Sigmoid colon (tissue), 7 donors: ENCODE measurements around the gene ZNF646. TPM values are rescaled to one million over a fixed set of nuclear protein-coding genes. Genes with fewer than 3 reads are reported as not detected.

Source experiments
- DNase-seq: peaks from one replicate; pipeline ENCODE4 v3.0.0-alpha.2; 2019
- H3K27ac ChIP-seq, 4 donors: fragments of 200-600 bp; sonication (generic); one replicate each; pipeline ENCODE4 v1.5.1; 2016 to 2019; ENCODE audit warnings: mild to moderate bottlenecking in 1 of 4
- H3K27me3 ChIP-seq, 3 donors: fragments of 200-600 bp; sonication (generic); one replicate each; pipeline ENCODE4 v1.5.1; 2019; ENCODE audit warnings: mild to moderate bottlenecking in 1 of 3
- H3K36me3 ChIP-seq, 4 donors: fragments of 200-600 bp; sonication (generic); one replicate each; pipeline ENCODE4 v1.5.1; 2016 to 2019
- H3K4me1 ChIP-seq, 4 donors: fragments of 200-600 bp; sonication (generic); one replicate each; pipeline ENCODE4 v1.5.1; 2017 to 2019
- H3K4me3 ChIP-seq, 4 donors: fragments of 200-600 bp; sonication (generic); one replicate each; pipeline ENCODE4 v1.5.1; 2017 to 2019; ENCODE audit warnings: mild to moderate bottlenecking in 2 of 4, moderate library complexity in 1 of 4
- H3K9me3 ChIP-seq, 4 donors: fragments of 200-600 bp in 3 of 4; sonication (generic) in 3 of 4; one replicate each; pipeline versions ENCODE4 v1.5.1 to v1.6.1; 2013 to 2019
- EP300 ChIP-seq, 4 donors: sonication (generic); formaldehyde crosslinking; IDR thresholded peaks; one replicate each; pipeline ENCODE4 v1.6.1; 2017; ENCODE audit warnings: antibody characterized with exemption in 4 of 4
- POLR2A ChIP-seq, 2 donors: fragments of 450-650 bp; IDR thresholded peaks; one replicate each; pipeline ENCODE4 v1.6.1; 2016; ENCODE audit warnings: antibody characterized with exemption in 2 of 2, mild to moderate bottlenecking in 2 of 2, moderate library complexity in 2 of 2
- POLR2AphosphoS5 ChIP-seq, 4 donors: sonication (generic); formaldehyde crosslinking; IDR thresholded peaks; one replicate each; pipeline ENCODE4 v1.6.1; 2017; ENCODE audit warnings: antibody characterized with exemption in 4 of 4
- WGBS, 2 donors: extraction: QIAGEN DNeasy Blood & Tissue Kit; methylation state at CpG; one replicate each; pipeline ENCODE4 v1.1.7; 2013; 5-methylcytosine and 5-hydroxymethylcytosine counted together
- intact Hi-C: fragments of 100-400 bp; cut with DNase I; formaldehyde crosslinking; loops from one replicate; pipeline ENCODE4 v1.15.1; 2023
- polyA plus RNA-seq, 3 donors: library from polyadenylated mRNA; stranded (reverse); fragments of 200-250 nt; gene quantifications; one replicate each; pipeline ENCODE4 v1.2.3, GENCODE V29; 2013
- total RNA-seq, 4 donors: library from RNA; depleted of rRNA; stranded (reverse); fragments of >200 nt; gene quantifications; one replicate each; pipeline ENCODE4 v1.1.0, GENCODE V29; 2016
- TF ChIP-seq, protein P1 (sequence below), 4 experiments: fragments of 450-650 bp in 3 of 4; fragments of 200-600 bp in 1 of 4; IDR thresholded peaks; one replicate each; pipeline ENCODE4 v1.5.1; 2016 to 2019; ENCODE audit warnings: antibody characterized with exemption in 4 of 4, mild to moderate bottlenecking in 3 of 4, moderate library complexity in 2 of 4
- donor health status: healthy with polysubstance abuse.
- donor health status: Bipolar disorder and iron deficiency.
- donor health status: healthy.

ZNF646 gene
- total and polyA plus RNA-seq, 7 donors: 1.8 to 15.0 (median 8.3) TPM

DNA sequence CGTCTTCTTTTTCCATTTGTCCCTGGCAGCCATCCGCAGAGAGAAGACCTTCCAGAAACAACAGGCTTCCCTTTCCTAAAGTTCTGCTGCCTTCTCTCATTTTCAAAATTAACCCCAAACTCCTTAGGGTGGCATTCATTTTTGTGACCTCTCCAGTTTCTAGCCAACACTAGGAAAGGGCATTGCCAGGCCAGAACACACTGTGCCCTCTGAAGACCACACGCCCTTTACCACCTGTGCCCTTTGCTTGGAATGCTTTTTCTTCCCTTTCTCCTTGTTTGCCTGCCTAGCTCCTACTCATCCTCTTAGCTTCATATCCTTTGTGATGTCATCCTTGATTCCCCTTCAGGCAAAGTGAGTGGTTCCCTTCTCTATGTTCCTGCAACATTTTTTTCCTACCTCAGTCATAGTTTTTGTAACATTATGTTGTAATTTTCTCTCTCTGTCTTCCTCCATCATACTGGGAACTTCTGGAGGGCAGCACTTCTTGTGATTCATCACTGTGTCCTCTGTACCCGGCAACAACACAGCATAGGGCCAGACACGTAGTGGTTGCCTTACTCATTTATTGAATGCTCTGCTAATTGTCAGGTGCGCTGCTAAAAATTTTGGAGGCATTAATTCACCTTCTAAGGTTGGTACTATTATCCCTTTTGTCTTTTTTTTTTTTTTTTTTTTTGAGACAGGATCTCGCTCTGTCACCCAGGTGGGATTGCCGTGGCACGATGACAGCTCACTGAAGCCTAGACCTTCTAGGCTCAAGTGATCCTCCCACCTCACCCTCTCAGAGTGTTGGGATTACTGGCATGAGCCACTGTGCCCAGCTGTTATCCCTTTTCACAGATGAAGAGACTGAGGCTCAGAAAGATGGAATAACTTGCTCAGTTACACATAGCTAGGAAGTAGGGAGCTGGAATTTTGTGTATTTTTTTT, 44.3 kb downstream of the ZNF646 start:
- DNase-seq: no peak
- Histone ChIP-seq H3K9me3 (no peaks in the 10 kb centered on the region), H3K36me3 (peaks cover 12 to 45% (median 27%) of the 10 kb centered on the region in 4 donors), H3K27ac (peak overlapping the region; percentile 92 to 98 (median 96)), H3K4me1 (peaks cover 0 to 31% (median 21%) of the 10 kb centered on the region in 4 donors), H3K27me3 (no peaks in the 10 kb centered on the region), H3K4me3 (peak overlapping the region; percentile 67 to 97 (median 90))
- TF ChIP-seq EP300 (IDR thresholded peaks at IDR 0.05) (no peak), POLR2AphosphoS5 (IDR thresholded peaks at IDR 0.05) (peak in 2 of 4 donors; percentile 11 to 15)
- 47 to 62% methylated on average over 9 of the region's 9 CpGs for WGBS, 2 donors
- intact Hi-C loops: loop anchor here (1.0 to 10.0 kb wide), 2 partner anchors 24 to 336 kb away; partner anchors contain the start of gene ARMC5

DNA sequence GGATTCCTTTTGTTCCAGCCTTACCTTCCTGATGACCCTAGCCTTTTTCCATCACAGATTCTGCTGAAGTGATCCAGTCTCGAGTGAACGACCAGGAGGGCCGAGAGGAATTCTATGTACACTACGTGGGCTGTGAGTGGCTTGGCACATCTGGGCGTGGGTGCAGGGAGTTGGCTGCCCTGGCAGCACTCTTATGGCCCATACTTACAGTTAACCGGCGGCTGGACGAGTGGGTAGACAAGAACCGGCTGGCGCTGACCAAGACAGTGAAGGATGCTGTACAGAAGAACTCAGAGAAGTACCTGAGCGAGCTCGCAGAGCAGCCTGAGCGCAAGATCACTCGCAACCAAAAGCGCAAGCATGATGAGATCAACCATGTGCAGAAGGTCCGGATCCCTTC, 45.9 kb downstream of the ZNF646 start:
- intact Hi-C loops: no loop called here
- Histone ChIP-seq H3K4me1 (peaks cover 0 to 24% (median 21%) of the 10 kb centered on the region in 4 donors), H3K27me3 (no peaks in the 10 kb centered on the region), H3K9me3 (no peaks in the 10 kb centered on the region), H3K36me3 (peaks cover 12 to 59% (median 27%) of the 10 kb centered on the region in 4 donors), H3K4me3 (no peak overlapping the region), H3K27ac (peak overlapping the region; percentile 92 to 98 (median 96))
- TF ChIP-seq POLR2A (IDR thresholded peaks at IDR 0.05) (no peak), POLR2AphosphoS5 (IDR thresholded peaks at IDR 0.05) (no peak), EP300 (IDR thresholded peaks at IDR 0.05) (no peak)
- TF ChIP-seq, protein P1, sequence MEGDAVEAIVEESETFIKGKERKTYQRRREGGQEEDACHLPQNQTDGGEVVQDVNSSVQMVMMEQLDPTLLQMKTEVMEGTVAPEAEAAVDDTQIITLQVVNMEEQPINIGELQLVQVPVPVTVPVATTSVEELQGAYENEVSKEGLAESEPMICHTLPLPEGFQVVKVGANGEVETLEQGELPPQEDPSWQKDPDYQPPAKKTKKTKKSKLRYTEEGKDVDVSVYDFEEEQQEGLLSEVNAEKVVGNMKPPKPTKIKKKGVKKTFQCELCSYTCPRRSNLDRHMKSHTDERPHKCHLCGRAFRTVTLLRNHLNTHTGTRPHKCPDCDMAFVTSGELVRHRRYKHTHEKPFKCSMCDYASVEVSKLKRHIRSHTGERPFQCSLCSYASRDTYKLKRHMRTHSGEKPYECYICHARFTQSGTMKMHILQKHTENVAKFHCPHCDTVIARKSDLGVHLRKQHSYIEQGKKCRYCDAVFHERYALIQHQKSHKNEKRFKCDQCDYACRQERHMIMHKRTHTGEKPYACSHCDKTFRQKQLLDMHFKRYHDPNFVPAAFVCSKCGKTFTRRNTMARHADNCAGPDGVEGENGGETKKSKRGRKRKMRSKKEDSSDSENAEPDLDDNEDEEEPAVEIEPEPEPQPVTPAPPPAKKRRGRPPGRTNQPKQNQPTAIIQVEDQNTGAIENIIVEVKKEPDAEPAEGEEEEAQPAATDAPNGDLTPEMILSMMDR (IDR thresholded peaks at IDR 0.05): no peak
- no peak for DNase-seq
- 92 to 96% methylated on average over 16 of the region's 16 CpGs for WGBS, 2 donors

DNA sequence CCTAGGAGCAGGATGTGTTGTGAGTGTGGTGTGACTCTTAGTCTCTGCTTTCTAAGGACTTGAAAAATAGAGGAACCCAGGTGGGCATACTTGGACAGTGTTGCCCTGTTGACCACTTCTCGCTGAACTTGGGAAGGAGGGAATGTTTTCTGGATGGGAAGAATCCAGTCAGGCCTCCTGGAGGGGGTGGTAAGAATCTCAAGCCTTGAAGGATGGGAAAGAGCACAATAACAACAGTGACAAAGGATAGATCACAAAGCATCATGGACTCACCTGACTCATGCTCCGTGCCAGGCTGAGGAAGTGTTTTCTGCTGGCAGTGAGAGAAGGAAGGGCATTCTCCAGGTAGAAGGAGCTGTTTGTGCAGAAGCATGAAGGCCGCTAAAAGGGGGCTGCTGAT, 51.6 kb downstream of the ZNF646 start:
- intact Hi-C loops: no loop called here
- Histone ChIP-seq H3K9me3 (no peaks in the 10 kb centered on the region), H3K36me3 (peaks cover 38 to 94% (median 50%) of the 10 kb centered on the region in 4 donors), H3K27me3 (no peaks in the 10 kb centered on the region), H3K4me1 (peaks cover 0 to 15% (median 5%) of the 10 kb centered on the region in 4 donors), H3K4me3 (no peak overlapping the region), H3K27ac (no peak overlapping the region)
- DNase-seq: no peak
- TF ChIP-seq, protein P1 (IDR thresholded peaks at IDR 0.05): no peak
- TF ChIP-seq EP300 (IDR thresholded peaks at IDR 0.05): no peak
- no peak for TF ChIP-seq POLR2AphosphoS5 (IDR thresholded peaks at IDR 0.05)
- no peak for TF ChIP-seq POLR2A (IDR thresholded peaks at IDR 0.05)
- WGBS, 2 donors: 92 to 96% methylated on average over 3 of the region's 3 CpGs

DNA sequence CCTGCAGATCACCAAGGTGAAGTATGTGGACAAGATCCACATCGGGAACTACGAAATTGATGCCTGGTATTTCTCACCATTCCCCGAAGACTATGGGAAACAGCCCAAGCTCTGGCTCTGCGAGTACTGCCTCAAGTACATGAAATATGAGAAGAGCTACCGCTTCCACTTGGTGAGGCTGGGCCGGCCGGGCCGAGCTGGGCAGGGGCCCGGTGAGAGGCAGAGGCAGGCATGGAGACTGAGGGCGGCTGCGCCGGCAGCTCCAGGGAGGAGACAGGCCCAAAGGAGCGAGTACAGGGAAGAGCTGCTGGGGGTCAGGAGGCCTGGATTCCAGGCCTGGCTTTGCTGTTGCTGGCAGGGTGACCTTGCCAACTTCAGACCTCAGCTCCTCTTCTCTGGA, 53.0 kb downstream of the ZNF646 start:
- TF ChIP-seq POLR2AphosphoS5 (IDR thresholded peaks at IDR 0.05) (no peak), POLR2A (IDR thresholded peaks at IDR 0.05) (no peak), EP300 (IDR thresholded peaks at IDR 0.05) (no peak)
- TF ChIP-seq, protein P1 (IDR thresholded peaks at IDR 0.05): no peak
- Histone ChIP-seq H3K27me3 (no peaks in the 10 kb centered on the region), H3K4me3 (no peak overlapping the region), H3K4me1 (peaks cover 0 to 15% (median 5%) of the 10 kb centered on the region in 4 donors), H3K36me3 (peaks cover 48 to 94% (median 51%) of the 10 kb centered on the region in 4 donors), H3K27ac (no peak overlapping the region), H3K9me3 (no peaks in the 10 kb centered on the region)
- 93 to 95% methylated on average over 13 of the region's 13 CpGs for WGBS, 2 donors
- no peak for DNase-seq
- intact Hi-C loops: no loop called here
